Nephron progenitor cell (in vitro differentiated cells): ENCODE data around the gene MLXIP.

ENCODE experiments used
- DNase-seq: peaks from one replicate; pipeline ENCODE4 v3.0.0; 2021
- H3K27ac Mint-ChIP-seq: 2 replicates; pipeline ENCODE4 v1.8.0; 2021; ENCODE audit warnings: mild to moderate bottlenecking, moderate library complexity, mixed read lengths
- H3K27me3 Mint-ChIP-seq: 2 replicates; pipeline ENCODE4 v1.8.0; 2021; ENCODE audit warnings: mild to moderate bottlenecking, low read depth, mixed read lengths; ENCODE audit not compliant: poor library complexity
- H3K36me3 Mint-ChIP-seq: 2 replicates; pipeline ENCODE4 v1.8.0; 2021; ENCODE audit warnings: low read depth, mixed read lengths
- H3K4me1 Mint-ChIP-seq: 2 replicates; pipeline ENCODE4 v1.8.0; 2021; ENCODE audit warnings: mixed read lengths
- H3K4me3 Mint-ChIP-seq: 2 replicates; pipeline ENCODE4 v1.8.0; 2021; ENCODE audit warnings: mild to moderate bottlenecking, moderate library complexity, mixed read lengths
- H3K9me3 Mint-ChIP-seq: 2 replicates; pipeline ENCODE4 v1.8.0; 2021; ENCODE audit warnings: mild to moderate bottlenecking, moderate library complexity, mixed read lengths
- TF ChIP-seq, protein P1 (sequence below): fragments of 200-600 bp; sonication (generic); IDR thresholded peaks from 2 replicates; pipeline ENCODE4 v1.5.0; 2021; ENCODE audit warnings: antibody characterized with exemption

The MLXIP gene

GRCh38 chr12:122161682-122162081 is 83.1 kb downstream of the MLXIP start:
- no peak overlapping the region for H3K4me3 Mint-ChIP-seq
- H3K27ac Mint-ChIP-seq = no peak overlapping the region

DNA sequence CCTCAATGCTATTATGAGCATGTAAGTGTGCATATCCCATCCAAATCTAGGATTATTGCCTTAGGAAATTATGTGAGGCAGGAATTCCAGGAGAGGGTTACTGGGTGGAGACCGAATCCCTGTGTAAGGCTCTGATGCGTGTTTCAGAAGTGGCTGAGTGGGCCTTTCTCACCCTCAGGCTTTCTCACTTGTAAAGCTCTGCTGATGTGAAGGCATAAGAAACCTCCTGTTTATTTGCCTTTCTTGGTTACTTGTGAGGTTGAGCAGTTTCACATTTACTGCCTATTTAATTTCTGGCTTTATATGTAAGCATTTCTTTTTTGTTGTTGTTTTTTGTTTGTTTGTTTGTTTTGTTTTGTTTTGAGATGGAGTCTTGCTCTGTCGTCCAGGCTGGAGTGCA is 84.4 kb downstream of the MLXIP start:
- Mint-ChIP-seq H3K27me3 (no peaks in the 10 kb centered on the region), H3K36me3 (no peaks in the 10 kb centered on the region), H3K4me3 (no peak overlapping the region), H3K27ac (no peak overlapping the region), H3K4me1 (peaks cover 10% of the 10 kb centered on the region), H3K9me3 (peaks cover 7% of the 10 kb centered on the region)
- no peak for DNase-seq
- TF ChIP-seq, protein P1, sequence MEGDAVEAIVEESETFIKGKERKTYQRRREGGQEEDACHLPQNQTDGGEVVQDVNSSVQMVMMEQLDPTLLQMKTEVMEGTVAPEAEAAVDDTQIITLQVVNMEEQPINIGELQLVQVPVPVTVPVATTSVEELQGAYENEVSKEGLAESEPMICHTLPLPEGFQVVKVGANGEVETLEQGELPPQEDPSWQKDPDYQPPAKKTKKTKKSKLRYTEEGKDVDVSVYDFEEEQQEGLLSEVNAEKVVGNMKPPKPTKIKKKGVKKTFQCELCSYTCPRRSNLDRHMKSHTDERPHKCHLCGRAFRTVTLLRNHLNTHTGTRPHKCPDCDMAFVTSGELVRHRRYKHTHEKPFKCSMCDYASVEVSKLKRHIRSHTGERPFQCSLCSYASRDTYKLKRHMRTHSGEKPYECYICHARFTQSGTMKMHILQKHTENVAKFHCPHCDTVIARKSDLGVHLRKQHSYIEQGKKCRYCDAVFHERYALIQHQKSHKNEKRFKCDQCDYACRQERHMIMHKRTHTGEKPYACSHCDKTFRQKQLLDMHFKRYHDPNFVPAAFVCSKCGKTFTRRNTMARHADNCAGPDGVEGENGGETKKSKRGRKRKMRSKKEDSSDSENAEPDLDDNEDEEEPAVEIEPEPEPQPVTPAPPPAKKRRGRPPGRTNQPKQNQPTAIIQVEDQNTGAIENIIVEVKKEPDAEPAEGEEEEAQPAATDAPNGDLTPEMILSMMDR = no peak

More at GRCh38 chr12:122161682-122162081, 83.1 kb downstream of the MLXIP start:
- Mint-ChIP-seq H3K27me3 (no peaks in the 10 kb centered on the region), H3K4me1 (peaks cover 4% of the 10 kb centered on the region), H3K9me3 (peaks cover 7% of the 10 kb centered on the region), H3K36me3 (no peaks in the 10 kb centered on the region)
- no peak for DNase-seq
- TF ChIP-seq, protein P1 = no peak

DNA sequence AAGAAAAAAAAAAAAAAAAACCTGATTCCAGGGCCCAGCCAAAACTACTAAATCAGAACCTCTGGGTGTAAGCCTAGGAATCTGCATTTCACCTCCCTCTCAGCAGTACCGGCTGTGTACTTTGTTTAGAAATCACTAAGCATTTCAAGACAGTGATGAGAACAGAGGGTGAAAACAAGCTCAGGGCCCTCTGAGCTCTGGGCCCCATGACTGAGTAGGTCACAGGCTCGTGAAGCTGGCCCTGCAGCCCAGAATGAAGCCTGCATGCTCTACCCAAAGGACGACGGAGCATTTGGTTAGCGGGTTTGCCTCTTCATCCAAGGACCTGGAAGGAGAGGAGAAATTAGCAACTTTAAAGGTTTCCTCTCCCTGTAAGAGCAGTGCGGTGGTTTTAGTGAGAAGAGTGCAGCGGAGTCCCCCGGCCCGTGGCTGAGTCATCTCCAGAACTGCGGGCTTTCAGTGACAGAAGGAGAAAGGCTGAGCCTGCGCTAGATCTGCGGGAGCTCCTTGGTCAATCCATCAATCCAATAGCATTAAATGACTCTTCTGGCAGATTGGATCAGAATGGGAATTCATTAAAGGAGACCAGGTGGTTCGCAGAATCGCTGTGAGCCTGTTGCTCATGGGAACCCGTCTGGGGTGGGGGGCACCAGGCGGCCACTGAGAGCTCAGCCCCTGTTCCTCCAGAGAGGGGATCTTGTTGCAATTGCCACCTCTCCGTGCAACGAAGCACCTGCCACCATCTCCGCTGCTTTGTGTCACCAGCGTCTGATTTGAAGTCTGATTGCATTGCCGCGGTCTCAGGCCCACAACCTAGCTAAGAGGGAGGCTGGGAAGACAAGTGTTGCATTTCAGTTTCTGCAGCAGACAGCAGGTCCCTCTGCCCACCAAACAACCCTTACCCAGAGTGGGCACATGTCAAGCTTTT is 88.1 kb downstream of the MLXIP start:
- peaks cover 10% of the 10 kb centered on the region for H3K4me1 Mint-ChIP-seq
- no peaks in the 10 kb centered on the region for H3K9me3 Mint-ChIP-seq

GRCh38 chr12:122167356-122167925 is 88.9 kb downstream of the MLXIP start:
- TF ChIP-seq, protein P1 = no peak
- no peak for DNase-seq
- peaks cover 4% of the 10 kb centered on the region for H3K27me3 Mint-ChIP-seq
- no peak overlapping the region for H3K27ac Mint-ChIP-seq
- no peak overlapping the region for H3K4me3 Mint-ChIP-seq
- no peaks in the 10 kb centered on the region for H3K9me3 Mint-ChIP-seq
- H3K4me1 Mint-ChIP-seq = peaks cover 12% of the 10 kb centered on the region
- H3K36me3 Mint-ChIP-seq = no peaks in the 10 kb centered on the region

More for the DNA sequence above, 88.1 kb downstream of the MLXIP start:
- Mint-ChIP-seq H3K4me3 (no peak overlapping the region), H3K27ac (no peak overlapping the region), H3K36me3 (no peaks in the 10 kb centered on the region), H3K27me3 (peaks cover 4% of the 10 kb centered on the region)
- TF ChIP-seq, protein P1 = no peak
- DNase-seq = no peak

DNA sequence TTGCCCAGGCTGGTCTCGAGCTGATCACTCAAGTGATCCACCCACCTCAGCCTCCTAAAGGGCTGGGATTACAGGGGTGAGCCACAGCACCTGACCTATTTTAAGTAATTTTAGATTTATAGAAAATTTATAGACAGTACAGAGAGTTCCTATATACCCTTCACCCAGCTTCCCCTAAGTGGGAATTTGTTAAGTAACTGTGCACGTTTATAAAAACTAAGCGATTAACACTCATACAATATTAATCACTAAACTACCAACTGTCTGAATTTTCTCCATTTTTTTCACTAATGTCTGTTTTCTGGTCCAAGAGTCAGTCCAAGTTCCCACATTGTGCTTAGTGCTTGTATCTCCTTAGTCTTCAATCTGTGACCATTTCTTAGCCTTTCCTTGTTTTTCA is 89.9 kb downstream of the MLXIP start:
- Mint-ChIP-seq H3K36me3 (no peaks in the 10 kb centered on the region), H3K4me3 (no peak overlapping the region), H3K27ac (no peak overlapping the region), H3K9me3 (no peaks in the 10 kb centered on the region), H3K27me3 (peaks cover 4% of the 10 kb centered on the region), H3K4me1 (peaks cover 17% of the 10 kb centered on the region)
- no peak for DNase-seq
- TF ChIP-seq, protein P1 = no peak
